ENCODE measurements around the gene PIWIL4. TPM values are rescaled to one million over a fixed set of nuclear protein-coding genes. Genes with fewer than 3 reads are reported as not detected.
"Not testable (repeated sequence)": the region's sequence is repeated elsewhere in the genome, so short reads cannot be mapped to it uniquely, and the experiment has no call there.

PIWIL4 gene
- total RNA-seq, 1 experiment from 2014 or later = 0.05 TPM

GRCh38 chr11:94558932-94559331 is 8.2 kb upstream of the PIWIL4 start:
- Histone ChIP-seq H3K9me3 (replicated peaks) (no peaks in the 10 kb centered on the region), H3K4me1 (replicated peaks) (peaks cover 18% of the 10 kb centered on the region), H3K27ac (no peak overlapping the region), H3K27me3 (replicated peaks) (no peaks in the 10 kb centered on the region), H3K36me3 (no peaks in the 10 kb centered on the region), H3K4me3 (no peak overlapping the region)
- no peak for DNase-seq (ENCODE audit: low read depth in 1 of 2, low spot score in 2 of 2)

GRCh38 chr11:94559361-94559760 is 7.8 kb upstream of the PIWIL4 start:
- Histone ChIP-seq H3K4me3 (no peak overlapping the region), H3K27ac (no peak overlapping the region), H3K27me3 (replicated peaks) (no peaks in the 10 kb centered on the region), H3K36me3 (no peaks in the 10 kb centered on the region), H3K9me3 (replicated peaks) (no peaks in the 10 kb centered on the region), H3K4me1 (replicated peaks) (peaks cover 18% of the 10 kb centered on the region)
- DNase-seq (ENCODE audit: low read depth in 1 of 2, low spot score in 2 of 2) = no peak

DNA sequence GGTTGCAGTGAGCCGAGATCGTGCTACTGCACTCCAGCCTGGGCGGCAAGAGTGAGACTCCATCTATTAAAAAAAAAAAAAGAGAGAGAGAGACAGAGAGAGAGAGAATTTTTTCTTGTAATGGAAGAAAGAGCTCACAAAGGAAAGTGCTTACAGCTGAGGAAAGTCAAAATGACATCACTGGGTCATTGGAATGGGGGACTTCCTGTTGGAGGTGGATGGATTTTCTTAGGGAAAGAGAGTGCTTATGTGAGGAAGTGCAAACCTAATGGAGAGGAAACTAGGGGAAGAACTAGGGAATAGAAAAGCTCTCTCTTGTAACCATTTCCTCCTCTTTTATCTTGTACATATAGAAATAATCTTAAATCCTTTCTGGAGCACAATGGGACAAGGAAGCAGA is 6.3 kb upstream of the PIWIL4 start:
- no peaks in the 10 kb centered on the region for H3K36me3 ChIP-seq
- no peak overlapping the region for H3K4me3 ChIP-seq
- peaks cover 18% of the 10 kb centered on the region for H3K4me1 ChIP-seq (replicated peaks)

DNA sequence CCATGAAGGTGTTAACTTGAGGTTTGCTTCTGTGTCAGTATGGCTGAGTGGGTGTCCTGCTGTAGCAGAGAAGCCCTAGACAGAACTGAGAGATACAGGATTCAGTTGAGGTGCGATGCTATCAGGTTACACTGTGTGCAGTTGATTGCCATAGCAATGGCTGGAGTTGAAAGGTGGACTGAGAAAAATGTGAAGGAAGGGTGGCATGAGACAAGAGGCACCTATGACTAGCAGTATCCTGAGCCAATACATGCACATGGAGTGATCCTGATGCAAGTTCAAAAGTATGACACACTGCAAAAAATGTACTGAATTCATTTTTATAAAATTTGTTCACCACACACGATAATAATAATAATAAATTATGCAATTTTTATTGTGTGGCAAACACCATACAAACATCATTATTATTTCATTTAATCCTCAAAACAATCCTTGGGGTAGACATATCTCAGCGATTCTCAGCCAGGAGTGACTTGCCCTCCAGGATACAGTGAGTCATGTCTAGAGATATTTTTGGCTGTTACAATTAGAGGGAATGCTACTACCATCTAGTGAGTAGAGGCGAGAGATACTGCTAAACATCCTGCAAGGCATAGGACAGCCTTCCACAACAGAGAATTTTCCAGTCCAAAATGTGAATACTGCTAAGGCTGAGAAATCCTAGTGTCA is 3.9 kb upstream of the PIWIL4 start:
- Histone ChIP-seq H3K4me3 (no peak overlapping the region), H3K4me1 (replicated peaks) (no peaks in the 10 kb centered on the region; the same call in 1 of the 2 replicates), H3K27ac (no peak overlapping the region), H3K36me3 (no peaks in the 10 kb centered on the region), H3K9me3 (replicated peaks) (no peaks in the 10 kb centered on the region), H3K27me3 (replicated peaks) (no peaks in the 10 kb centered on the region)
- no peak for DNase-seq (ENCODE audit: low read depth in 1 of 2, low spot score in 2 of 2)

More for the DNA sequence above, 6.3 kb upstream of the PIWIL4 start:
- H3K27ac ChIP-seq = no peak overlapping the region
- no peaks in the 10 kb centered on the region for H3K27me3 ChIP-seq (replicated peaks)
- H3K9me3 ChIP-seq (replicated peaks) = no peaks in the 10 kb centered on the region
- DNase-seq (ENCODE audit: low read depth in 1 of 2, low spot score in 2 of 2) = no peak

GRCh38 chr11:94563848-94564467 is 3.2 kb upstream of the PIWIL4 start:
- no peaks in the 10 kb centered on the region for H3K36me3 ChIP-seq
- H3K27me3 ChIP-seq (replicated peaks) = no peaks in the 10 kb centered on the region
- H3K27ac ChIP-seq = no peak overlapping the region
- no peak for DNase-seq (ENCODE audit: low read depth in 1 of 2, low spot score in 2 of 2)
- no peaks in the 10 kb centered on the region for H3K9me3 ChIP-seq (replicated peaks)
- no peaks in the 10 kb centered on the region; the same call in 1 of the 2 replicates for H3K4me1 ChIP-seq (replicated peaks)
- no peak overlapping the region for H3K4me3 ChIP-seq

- no peaks in the 10 kb centered on the region for H3K9me3 ChIP-seq (replicated peaks)
- H3K4me3 ChIP-seq = no peak overlapping the region
- no peak for DNase-seq (ENCODE audit: low read depth in 1 of 2, low spot score in 2 of 2)
- no peaks in the 10 kb centered on the region; the same call in 1 of the 2 replicates for H3K4me1 ChIP-seq (replicated peaks)
- no peaks in the 10 kb centered on the region for H3K27me3 ChIP-seq (replicated peaks)
- H3K36me3 ChIP-seq = no peaks in the 10 kb centered on the region
- no peak overlapping the region for H3K27ac ChIP-seq
Observed at GRCh38 chr11:94568200-94568599, 1.0 kb downstream of the PIWIL4 start.

DNA sequence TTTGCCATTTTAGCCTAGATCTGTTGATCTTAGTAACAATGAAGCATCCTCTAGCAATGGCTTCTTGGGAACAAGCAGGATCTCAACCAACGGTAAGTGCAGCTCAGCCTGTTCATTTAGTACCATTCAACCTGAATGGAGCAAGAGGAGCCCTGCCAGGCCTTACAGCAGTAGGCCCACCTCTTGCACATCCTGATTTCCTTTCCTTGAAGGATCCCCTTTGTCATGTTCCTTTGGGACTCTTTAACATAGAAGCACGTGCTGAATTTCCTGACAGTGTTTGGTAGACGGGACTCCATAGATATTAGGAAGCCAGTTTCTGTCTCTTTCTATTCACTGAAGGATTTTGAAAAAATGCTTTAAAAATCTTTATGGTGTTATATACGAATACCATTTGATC is 1.5 kb downstream of the PIWIL4 start:
- no peak overlapping the region for H3K4me3 ChIP-seq
- H3K27me3 ChIP-seq (replicated peaks) = no peaks in the 10 kb centered on the region
- DNase-seq (ENCODE audit: low read depth in 1 of 2, low spot score in 2 of 2) = no peak

DNA sequence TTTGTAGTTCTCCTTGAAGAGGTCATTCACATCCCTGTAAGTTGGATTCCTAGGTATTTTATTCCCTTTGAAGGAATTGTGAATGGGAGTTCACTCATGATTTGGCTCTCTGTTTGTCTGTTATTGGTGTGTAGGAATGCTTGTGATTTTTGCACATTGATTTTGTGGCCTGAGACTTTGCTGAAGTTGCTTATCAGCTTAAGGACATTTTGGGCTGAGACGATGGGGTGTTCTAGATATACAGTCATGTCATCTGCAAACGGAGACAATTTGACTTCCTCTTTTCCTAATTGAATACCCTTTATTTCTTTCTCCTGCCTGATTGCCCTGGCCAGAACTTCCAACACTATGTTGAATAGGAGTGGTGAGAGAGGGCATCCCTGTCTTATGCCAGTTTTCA is 5.8 kb downstream of the PIWIL4 start:
- H3K27me3 ChIP-seq (replicated peaks); DNase-seq (ENCODE audit: low read depth in 1 of 2, low spot score in 2 of 2); H3K4me1 ChIP-seq (replicated peaks); H3K27ac ChIP-seq; H3K4me3 ChIP-seq; H3K9me3 ChIP-seq (replicated peaks); H3K36me3 ChIP-seq: not testable (repeated sequence)

More for the DNA sequence above, 1.5 kb downstream of the PIWIL4 start:
- Histone ChIP-seq H3K4me1 (replicated peaks) (no peaks in the 10 kb centered on the region; the same call in 1 of the 2 replicates), H3K36me3 (no peaks in the 10 kb centered on the region), H3K27ac (no peak overlapping the region), H3K9me3 (replicated peaks) (no peaks in the 10 kb centered on the region)

DNA sequence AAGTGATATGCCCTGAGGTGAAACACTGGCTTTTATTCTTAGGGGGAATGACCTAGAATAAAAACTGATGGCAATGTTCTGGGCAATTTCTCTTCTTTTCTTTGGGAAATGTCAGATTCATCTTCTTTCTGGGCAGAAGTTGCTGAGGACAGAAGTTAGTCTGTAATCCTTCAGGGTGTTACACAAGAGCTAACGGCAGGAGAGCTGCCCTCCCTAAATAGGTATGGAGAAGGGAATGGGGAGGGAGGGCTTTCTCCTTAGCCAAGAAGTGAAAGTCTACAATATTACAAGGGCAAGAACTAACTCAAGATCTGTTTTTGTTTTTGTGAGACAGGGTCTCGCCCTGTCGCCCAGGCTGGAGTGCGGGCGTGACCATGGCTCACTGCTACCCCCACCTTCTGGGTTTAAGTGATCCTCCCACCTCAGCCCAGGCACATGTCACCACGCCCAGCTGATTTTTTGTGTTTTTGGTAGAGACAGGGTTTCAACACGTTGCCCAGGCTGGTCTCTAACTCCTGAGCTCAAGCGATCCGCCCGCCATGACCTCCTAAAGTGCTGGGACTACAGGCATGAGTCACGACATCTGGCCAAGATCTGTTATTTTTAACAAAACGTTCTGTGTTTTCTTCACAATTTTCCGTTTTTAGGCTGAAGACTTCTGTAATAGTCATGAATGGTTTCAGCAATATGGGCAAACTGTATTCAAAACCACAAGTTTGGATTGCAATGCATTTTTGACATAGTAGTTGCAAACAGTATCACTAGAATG is 7.2 kb downstream of the PIWIL4 start:
- DNase-seq (ENCODE audit: low read depth in 1 of 2, low spot score in 2 of 2) = no peak
- H3K27ac ChIP-seq = no peak overlapping the region; the same call in 1 of the 2 replicates
- no peak overlapping the region for H3K4me3 ChIP-seq
- no peaks in the 10 kb centered on the region for H3K36me3 ChIP-seq
- no peaks in the 10 kb centered on the region for H3K27me3 ChIP-seq (replicated peaks)
- peaks cover 9% of the 10 kb centered on the region for H3K4me1 ChIP-seq (replicated peaks)
- H3K9me3 ChIP-seq (replicated peaks) = no peaks in the 10 kb centered on the region

- Histone ChIP-seq H3K9me3 (replicated peaks) (no peaks in the 10 kb centered on the region), H3K27ac (no peak overlapping the region), H3K4me3 (no peak overlapping the region), H3K4me1 (replicated peaks) (peaks cover 9% of the 10 kb centered on the region), H3K27me3 (replicated peaks) (no peaks in the 10 kb centered on the region), H3K36me3 (no peaks in the 10 kb centered on the region)
- DNase-seq (ENCODE audit: low read depth in 1 of 2, low spot score in 2 of 2) = no peak
Observed at GRCh38 chr11:94576306-94576705, 9.1 kb downstream of the PIWIL4 start.

GRCh38 chr11:94577841-94578240 is 10.7 kb downstream of the PIWIL4 start:
- Histone ChIP-seq H3K9me3 (replicated peaks) (no peaks in the 10 kb centered on the region), H3K4me3 (no peak overlapping the region), H3K27me3 (replicated peaks) (no peaks in the 10 kb centered on the region), H3K36me3 (no peaks in the 10 kb centered on the region), H3K27ac (no peak overlapping the region), H3K4me1 (replicated peaks) (peaks cover 9% of the 10 kb centered on the region)
- no peak for DNase-seq (ENCODE audit: low read depth in 1 of 2, low spot score in 2 of 2)

DNA sequence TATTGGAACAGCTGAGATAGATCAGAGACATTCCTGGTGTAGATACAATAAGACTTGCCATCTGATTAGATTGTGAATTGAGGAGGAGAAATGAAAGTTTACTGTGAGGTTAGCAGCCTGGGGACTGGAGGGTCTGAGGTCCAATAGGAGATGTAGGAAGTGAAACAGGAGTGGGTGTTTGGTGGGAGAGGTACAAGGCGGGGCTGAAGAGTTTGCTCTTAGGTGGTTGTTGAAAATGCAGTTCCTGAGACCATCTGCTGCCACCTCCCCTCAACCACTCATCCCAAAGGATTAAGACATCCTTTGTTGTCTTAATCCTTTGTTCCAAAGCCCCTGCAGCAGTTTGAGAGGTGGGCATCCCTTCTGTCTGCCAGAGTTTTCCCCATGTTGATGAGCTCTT is 14.8 kb downstream of the PIWIL4 start:
- no peak for DNase-seq (ENCODE audit: low read depth in 1 of 2, low spot score in 2 of 2)
- Histone ChIP-seq H3K27ac (no peak overlapping the region), H3K36me3 (no peaks in the 10 kb centered on the region)

GRCh38 chr11:94583213-94583865 is 16.2 kb downstream of the PIWIL4 start:
- H3K27me3 ChIP-seq (replicated peaks) = no peaks in the 10 kb centered on the region
- no peak overlapping the region for H3K4me3 ChIP-seq
- no peak for DNase-seq (ENCODE audit: low read depth in 1 of 2, low spot score in 2 of 2)
- no peaks in the 10 kb centered on the region for H3K4me1 ChIP-seq (replicated peaks)
- no peaks in the 10 kb centered on the region for H3K36me3 ChIP-seq
- H3K9me3 ChIP-seq (replicated peaks) = no peaks in the 10 kb centered on the region
- no peak overlapping the region for H3K27ac ChIP-seq

More for the DNA sequence above, 14.8 kb downstream of the PIWIL4 start:
- H3K27me3 ChIP-seq (replicated peaks) = no peaks in the 10 kb centered on the region
- no peaks in the 10 kb centered on the region for H3K4me1 ChIP-seq (replicated peaks)
- H3K4me3 ChIP-seq = no peak overlapping the region
- no peaks in the 10 kb centered on the region for H3K9me3 ChIP-seq (replicated peaks)
